HepG2 (cell line): ENCODE results near the gene C1QL4. TPM values are rescaled to one million over a fixed set of nuclear protein-coding genes. Genes with fewer than 3 reads are reported as not detected.
A peak's percentile ranks its signal among the peaks of the same experiment; 100 is the strongest.
"Not testable (repeated sequence)": the region's sequence is repeated elsewhere in the genome, so short reads cannot be mapped to it uniquely, and the experiment has no call there.

Source experiments
- ATAC-seq: fragments of 200-7000 bp; cut with Tn5 transposase; 3 replicates; pipeline ENCODE4 v1.9.1; 2020; ENCODE audit warnings: mild to moderate bottlenecking, moderate library complexity
- BruUV-seq: library from RNA; stranded (reverse); fragments of 400-500 nt; replicated peaks from 2 replicates; lab custom pipeline; 2021; lab: Mats Ljungman, UMichigan
- CTCF ChIA-PET: fragments of 300-600 bp; formaldehyde crosslinking; extraction: SDS; loops from one replicate; lab custom pipeline; 2021; ENCODE audit warnings: low total read pairs, inconsistent platforms, low intra/inter-chr PET ratio; lab: Yijun Ruan, JAX
- POLR2A ChIA-PET: fragments of 350-600 bp; sonication (Branson Sonifier 250); formaldehyde crosslinking; loops from one replicate; lab custom pipeline; 2020; ENCODE audit warnings: antibody characterized with exemption, inconsistent platforms; lab: Yijun Ruan, JAX
- DNase-seq: peaks from one replicate; pipeline ENCODE4 v3.0.0-alpha.2; 2015; ENCODE audit warnings: low spot score
- FAIRE-seq: peaks from 3 replicates; lab custom pipeline; 2011; peaks lifted over from hg19 to GRCh38; lab: Jason Lieb, UNC
- H2AFZ ChIP-seq: one replicate; pipeline ENCODE4 v1.6.1; 2011; ENCODE audit warnings: low read length, inconsistent platforms
- H3K27ac ChIP-seq: fragments of 300-600 bp; 3 replicates; pipeline ENCODE4 v1.8.0; 2011; ENCODE audit warnings: mixed run types, mild to moderate bottlenecking, mixed read lengths, low read length, inconsistent platforms; ENCODE audit not compliant: insufficient read depth; ENCODE audit errors: extremely low read length
- H3K27me3 ChIP-seq, 2 experiments: fragments of 200-600 bp in 1 of 2; 2 replicates in 1 of 2; 3 replicates in 1 of 2; pipeline versions ENCODE4 v1.6.0 to v1.8.0; 2011; ENCODE audit warnings: low read length in 2 of 2, mild to moderate bottlenecking in 2 of 2, moderate library complexity in 2 of 2, inconsistent platforms in 1 of 2; ENCODE audit not compliant: insufficient read depth in 2 of 2, control insufficient read depth in 1 of 2
- H3K36me3 ChIP-seq, 2 experiments: fragments of 200-600 bp in 1 of 2; replicated peaks in 1 of 2; 2 replicates in 1 of 2; 3 replicates in 1 of 2; pipeline versions ENCODE4 v1.5.1 to v1.8.0; 2011; ENCODE audit warnings: low read length in 2 of 2, inconsistent platforms in 1 of 2; ENCODE audit not compliant: insufficient read depth in 2 of 2, control insufficient read depth in 1 of 2
- H3K4me1 ChIP-seq: 2 replicates; pipeline ENCODE4 v1.5.1; 2012; ENCODE audit warnings: low read length, inconsistent platforms; ENCODE audit not compliant: insufficient read depth
- H3K4me2 ChIP-seq: 2 replicates; pipeline ENCODE4 v1.6.0; 2011; ENCODE audit warnings: low read depth, low read length, inconsistent platforms
- H3K4me3 ChIP-seq, 3 experiments: fragments of 200-600 bp in 1 of 3; sonication (generic), shearing (Covaris generic) in 1 of 3; replicated peaks in 1 of 3; 2 replicates each; pipeline ENCODE4 v1.5.1; 2011 to 2016; ENCODE audit warnings: low read length in 3 of 3, inconsistent platforms in 2 of 3, low read depth in 2 of 3, mild to moderate bottlenecking in 2 of 3, control low read depth in 1 of 3, mixed read lengths in 1 of 3; ENCODE audit not compliant: insufficient read depth in 1 of 3
- H3K79me2 ChIP-seq: one replicate; pipeline ENCODE4 v1.6.1; 2011; ENCODE audit warnings: low read length, inconsistent platforms; ENCODE audit not compliant: insufficient read depth
- H3K9ac ChIP-seq: 2 replicates; pipeline ENCODE4 v1.6.0; 2011; ENCODE audit warnings: mild to moderate bottlenecking, low read depth, low read length, inconsistent platforms; ENCODE audit not compliant: insufficient read depth
- H3K9me3 ChIP-seq: 2 replicates; pipeline ENCODE4 v1.5.1; 2012; ENCODE audit warnings: mild to moderate bottlenecking, low read length
- H4K20me1 ChIP-seq: 2 replicates; pipeline ENCODE4 v1.6.0; 2011; ENCODE audit warnings: inconsistent platforms, mild to moderate bottlenecking, low read length, moderate library complexity; ENCODE audit not compliant: insufficient read depth
- BCL6 ChIP-seq: IDR thresholded peaks from 2 replicates; pipeline ENCODE4 v1.6.1; 2016; ENCODE audit warnings: missing genetic modification reagents, missing compliant biosample characterization
- SOX6 ChIP-seq, 2 experiments: fragments of 450-650 bp in 1 of 2; sonication (generic) in 1 of 2; formaldehyde crosslinking in 1 of 2; IDR thresholded peaks; 2 replicates each; pipeline versions ENCODE4 v1.4.0 to v1.6.1; 2017 to 2020; ENCODE audit warnings: antibody characterized with exemption in 1 of 2, mild to moderate bottlenecking in 1 of 2, missing genetic modification reagents in 1 of 2
- WGBS: methylation state at CpG from one replicate; pipeline ENCODE4 v1.1.6; 2017; ENCODE audit warnings: low lambda C conversion rate; 5-methylcytosine and 5-hydroxymethylcytosine counted together
- in situ Hi-C: cut with HindIII; loops from 2 replicates; pipeline ENCODE4 v1.10.0; 2017; ENCODE audit warnings: low pct_unique_long_range_greater_than_20kb; ENCODE audit not compliant: extremely low pct_ligation_motif_present
- intact Hi-C: fragments of 100-400 bp; cut with micrococcal nuclease; formaldehyde crosslinking; loops from one replicate; pipeline ENCODE4 v1.10.0; 2022; ENCODE audit not compliant: unreplicated experiment
- polyA plus RNA-seq, 8 experiments: library from polyadenylated mRNA; depleted of rRNA in 3 of 8; stranded (reverse) in 7 of 8; unstranded in 1 of 8; fragments of >200 nt; fragmentation: Illumina TruSeq in 4 of 8; extraction: Trizol in 4 of 8; gene quantifications; 2 replicates each; pipeline versions ENCODE4 v1.2.1 to v1.2.3, GENCODE V29; 2011 to 2016; ENCODE audit warnings: low read depth in 4 of 8, missing spikeins in 1 of 8, mixed read lengths in 1 of 8; ENCODE audit not compliant: insufficient read depth in 1 of 8
- total RNA-seq, 5 experiments: library from RNA; depleted of rRNA; stranded (reverse); fragments of >200 nt; fragmentation: Illumina TruSeq; extraction: Trizol; gene quantifications; 2 replicates each; pipeline ENCODE4 v1.2.3, GENCODE V29; 2016; ENCODE audit warnings: low read depth in 1 of 5

Gene C1QL4
- total and polyA plus RNA-seq, 2 of the 13 experiments (the other 11 are each of a cell fraction or from before 2014, with no cell fraction given), result 0.03 TPM; not detected in 1

- intact Hi-C loops; H3K79me2 ChIP-seq; DNase-seq; H4K20me1 ChIP-seq; FAIRE-seq; H3K36me3 ChIP-seq; CTCF ChIA-PET; H2AFZ ChIP-seq; H3K9ac ChIP-seq; ATAC-seq; H3K27ac ChIP-seq; H3K4me3 ChIP-seq; H3K9me3 ChIP-seq; BruUV-seq; TF ChIP-seq SOX6 (IDR thresholded peaks at IDR 0.05): not testable (repeated sequence)
- TF ChIP-seq BCL6 (0 out of 2 replicates have a peak, but pooled peaks have one; percentile 22), SOX6 (CRISPR knock-in tag; IDR thresholded peaks at IDR 0.05) (peak; percentile 11; the same call in 1 of the 2 replicates)
- POLR2A ChIA-PET, result interaction anchor here (0.7 to 1.1 kb wide), 2 partner anchors 17 to 302 kb away, joined by 3 read pairs; no protein-coding TSS in a partner anchor
- 1% methylated on average over 3 of the region's 6 CpGs for WGBS
- Histone ChIP-seq H3K4me1 (peaks cover 37% of the 10 kb centered on the region), H3K4me2 (peak overlapping the region; percentile 32; the same call in 1 of the 2 replicates), H3K27me3 (peaks cover 3 to 36% of the 10 kb centered on the region in 2 experiments; a peak in 4 of 5 replicates)
- in situ Hi-C loops, result loop anchor here (10.0 kb wide), 1 partner anchor 62 kb away; the partner anchor contains the start of gene DNAJC22
These were observed 54.1 kb downstream of the C1QL4 start for GRCh38 chr12:49282740-49283375.

Other genes with a start within 250 kb of the C1QL4 start
- gene DHH, start 242.4 kb downstream of the C1QL4 start, total RNA-seq (2016; rRNA removed; fragmentation: Illumina TruSeq; extraction: Trizol), result not detected in 2 replicates
- not detected in 2 replicates for gene DHH, start 242.4 kb downstream of the C1QL4 start, polyA plus RNA-seq (2011; rRNA removed)
- gene LMBR1L, start 226.3 kb downstream of the C1QL4 start, total RNA-seq (2016; rRNA removed; fragmentation: Illumina TruSeq; extraction: Trizol), result 7.3 and 12.2 TPM in 2 replicates
- 65.9 and 79.6 TPM in 2 replicates for gene LMBR1L, start 226.3 kb downstream of the C1QL4 start, polyA plus RNA-seq (2011; rRNA removed)
- gene TUBA1B, start 205.8 kb downstream of the C1QL4 start, total RNA-seq (2016; rRNA removed; fragmentation: Illumina TruSeq; extraction: Trizol), result 1,275 and 1,742 TPM in 2 replicates
- gene TUBA1B, start 205.8 kb downstream of the C1QL4 start, polyA plus RNA-seq (2011; rRNA removed), result 1,008 and 1,353 TPM in 2 replicates
- 20.7 and 24.4 TPM in 2 replicates for gene TUBA1A, start 148.1 kb downstream of the C1QL4 start, total RNA-seq (2016; rRNA removed; fragmentation: Illumina TruSeq; extraction: Trizol)
- 24.8 and 35.5 TPM in 2 replicates for gene TUBA1A, start 148.1 kb downstream of the C1QL4 start, polyA plus RNA-seq (2011; rRNA removed)
- gene TUBA1C, start 72.1 kb downstream of the C1QL4 start, total RNA-seq (2016; rRNA removed; fragmentation: Illumina TruSeq; extraction: Trizol), result 693 and 807 TPM in 2 replicates
- 924 and 1,075 TPM in 2 replicates for gene TUBA1C, start 72.1 kb downstream of the C1QL4 start, polyA plus RNA-seq (2011; rRNA removed)
- not detected in 2 replicates for gene PRPH, start 42.0 kb downstream of the C1QL4 start, total RNA-seq (2016; rRNA removed; fragmentation: Illumina TruSeq; extraction: Trizol)
- gene PRPH, start 42.0 kb downstream of the C1QL4 start, polyA plus RNA-seq (2011; rRNA removed), result 0.12 and 0.51 TPM in 2 replicates
- gene TROAP, start 13.9 kb downstream of the C1QL4 start, total RNA-seq (2016; rRNA removed; fragmentation: Illumina TruSeq; extraction: Trizol), result 27.0 and 30.9 TPM in 2 replicates
- gene TROAP, start 13.9 kb downstream of the C1QL4 start, polyA plus RNA-seq (2011; rRNA removed), result 14.8 and 22.5 TPM in 2 replicates
- 23.0 and 31.7 TPM in 2 replicates for gene DNAJC22, start 9.7 kb upstream of the C1QL4 start, total RNA-seq (2016; rRNA removed; fragmentation: Illumina TruSeq; extraction: Trizol)
- 25.2 and 25.3 TPM in 2 replicates for gene DNAJC22, start 9.7 kb upstream of the C1QL4 start, polyA plus RNA-seq (2011; rRNA removed)
- 19.3 and 27.2 TPM in 2 replicates for gene SPATS2, start 30.3 kb upstream of the C1QL4 start, total RNA-seq (2016; rRNA removed; fragmentation: Illumina TruSeq; extraction: Trizol)
- gene SPATS2, start 30.3 kb upstream of the C1QL4 start, polyA plus RNA-seq (2011; rRNA removed), result 24.9 and 28.1 TPM in 2 replicates
- 0.07 and 0.13 TPM in 2 replicates for gene KCNH3, start 201.8 kb upstream of the C1QL4 start, total RNA-seq (2016; rRNA removed; fragmentation: Illumina TruSeq; extraction: Trizol)
- gene KCNH3, start 201.8 kb upstream of the C1QL4 start, polyA plus RNA-seq (2011; rRNA removed), result 0.01 and 0.03 TPM in 2 replicates
- 66.3 and 76.8 TPM in 2 replicates for gene MCRS1, start 231.0 kb upstream of the C1QL4 start, total RNA-seq (2016; rRNA removed; fragmentation: Illumina TruSeq; extraction: Trizol)
- gene MCRS1, start 231.0 kb upstream of the C1QL4 start, polyA plus RNA-seq (2011; rRNA removed), result 51.0 and 51.1 TPM in 2 replicates